Memory B cell (primary cell): ENCODE data around the gene ST6GALNAC3.

Experiments used
- ATAC-seq: fragments of 150-1000 bp; cut with Tn5 transposase; 2 replicates; pipeline ENCODE4 v1.10.0; 2021; ENCODE audit warnings: low read depth, mild to moderate bottlenecking, moderate library complexity
- DNase-seq, 2 donors: peaks; one replicate each; pipeline ENCODE4 v3.0.0; 2022; ENCODE audit warnings: low spot score in 2 of 2
- H3K27ac Mint-ChIP-seq: one replicate; pipeline ENCODE4 v1.8.0; 2022; ENCODE audit warnings: mild to moderate bottlenecking, moderate library complexity, mixed read lengths
- H3K27me3 Mint-ChIP-seq: one replicate; pipeline ENCODE4 v1.8.0; 2022; ENCODE audit warnings: mixed read lengths
- H3K36me3 Mint-ChIP-seq: one replicate; pipeline ENCODE4 v1.8.0; 2022; ENCODE audit warnings: mild to moderate bottlenecking, mixed read lengths
- H3K4me1 Mint-ChIP-seq: one replicate; pipeline ENCODE4 v1.8.0; 2022; ENCODE audit warnings: mixed read lengths
- H3K4me3 Mint-ChIP-seq: one replicate; pipeline ENCODE4 v1.8.0; 2022; ENCODE audit warnings: mild to moderate bottlenecking, moderate library complexity, mixed read lengths
- H3K9me3 Mint-ChIP-seq: one replicate; pipeline ENCODE4 v1.8.0; 2022; ENCODE audit warnings: mixed read lengths

The ST6GALNAC3 gene

GRCh38 chr1:76279101-76279748 lies 204.7 kb downstream of the ST6GALNAC3 start:
- no peak overlapping the region for H3K27ac Mint-ChIP-seq
- DNase-seq (no peak), ATAC-seq (no peak)
- H3K9me3 Mint-ChIP-seq: no peaks in the 10 kb centered on the region
- H3K4me3 Mint-ChIP-seq: no peak overlapping the region
- no peaks in the 10 kb centered on the region for H3K27me3 Mint-ChIP-seq
- peaks cover 2% of the 10 kb centered on the region for H3K36me3 Mint-ChIP-seq
- peaks cover 4% of the 10 kb centered on the region for H3K4me1 Mint-ChIP-seq

- Mint-ChIP-seq H3K27me3 (no peaks in the 10 kb centered on the region), H3K4me1 (peaks cover 6% of the 10 kb centered on the region), H3K36me3 (peaks cover 2% of the 10 kb centered on the region), H3K27ac (no peak overlapping the region), H3K9me3 (no peaks in the 10 kb centered on the region), H3K4me3 (no peak overlapping the region)
- DNase-seq (no peak), ATAC-seq (no peak)
Measured at GRCh38 chr1:76281306-76281705, 206.8 kb downstream of the ST6GALNAC3 start.

GRCh38 chr1:76284842-76285241 lies 210.3 kb downstream of the ST6GALNAC3 start:
- Mint-ChIP-seq H3K27me3 (no peaks in the 10 kb centered on the region), H3K27ac (no peak overlapping the region), H3K36me3 (peaks cover 2% of the 10 kb centered on the region), H3K4me1 (peaks cover 6% of the 10 kb centered on the region), H3K9me3 (no peaks in the 10 kb centered on the region), H3K4me3 (no peak overlapping the region)
- ATAC-seq (no peak), DNase-seq (no peak)

GRCh38 chr1:76285578-76286135 lies 211.1 kb downstream of the ST6GALNAC3 start:
- no peak overlapping the region for H3K4me3 Mint-ChIP-seq
- no peaks in the 10 kb centered on the region for H3K9me3 Mint-ChIP-seq
- no peak for ATAC-seq
- no peak overlapping the region for H3K27ac Mint-ChIP-seq
- DNase-seq: no peak
- H3K36me3 Mint-ChIP-seq: peaks cover 2% of the 10 kb centered on the region
- H3K27me3 Mint-ChIP-seq: peaks cover under 1% of the 10 kb centered on the region
- H3K4me1 Mint-ChIP-seq: peaks cover 5% of the 10 kb centered on the region

GRCh38 chr1:76287917-76288316 lies 213.4 kb downstream of the ST6GALNAC3 start:
- ATAC-seq: no peak
- Mint-ChIP-seq H3K27ac (no peak overlapping the region), H3K4me1 (peaks cover 7% of the 10 kb centered on the region), H3K27me3 (peaks cover 3% of the 10 kb centered on the region), H3K4me3 (no peak overlapping the region), H3K36me3 (peaks cover 2% of the 10 kb centered on the region), H3K9me3 (no peaks in the 10 kb centered on the region)
- DNase-seq: no peak

GRCh38 chr1:76288758-76289483 lies 214.4 kb downstream of the ST6GALNAC3 start:
- no peaks in the 10 kb centered on the region for H3K9me3 Mint-ChIP-seq
- no peak for ATAC-seq
- H3K4me3 Mint-ChIP-seq: no peak overlapping the region
- DNase-seq: no peak
- no peak overlapping the region for H3K27ac Mint-ChIP-seq
- H3K4me1 Mint-ChIP-seq: peaks cover 12% of the 10 kb centered on the region
- no peaks in the 10 kb centered on the region for H3K36me3 Mint-ChIP-seq
- H3K27me3 Mint-ChIP-seq: peaks cover 3% of the 10 kb centered on the region

- no peak overlapping the region for H3K27ac Mint-ChIP-seq
- no peak for ATAC-seq
- peaks cover 17% of the 10 kb centered on the region for H3K4me1 Mint-ChIP-seq
- H3K27me3 Mint-ChIP-seq: peaks cover 3% of the 10 kb centered on the region
- no peaks in the 10 kb centered on the region for H3K36me3 Mint-ChIP-seq
- no peak overlapping the region for H3K4me3 Mint-ChIP-seq
- DNase-seq: no peak
- H3K9me3 Mint-ChIP-seq: no peaks in the 10 kb centered on the region
Measured at GRCh38 chr1:76289692-76290091, 215.1 kb downstream of the ST6GALNAC3 start.

- Mint-ChIP-seq H3K36me3 (no peaks in the 10 kb centered on the region), H3K4me1 (peaks cover 20% of the 10 kb centered on the region), H3K4me3 (no peak overlapping the region), H3K9me3 (no peaks in the 10 kb centered on the region), H3K27ac (no peak overlapping the region), H3K27me3 (peaks cover 3% of the 10 kb centered on the region)
- ATAC-seq (no peak), DNase-seq (no peak)
Measured at GRCh38 chr1:76290271-76290670, 215.7 kb downstream of the ST6GALNAC3 start.

GRCh38 chr1:76291191-76291590 lies 216.6 kb downstream of the ST6GALNAC3 start:
- ATAC-seq (no peak), DNase-seq (no peak)
- H3K4me1 Mint-ChIP-seq: peaks cover 17% of the 10 kb centered on the region
- no peaks in the 10 kb centered on the region for H3K36me3 Mint-ChIP-seq
- H3K9me3 Mint-ChIP-seq: no peaks in the 10 kb centered on the region
- H3K27me3 Mint-ChIP-seq: peaks cover 3% of the 10 kb centered on the region
- no peak overlapping the region for H3K27ac Mint-ChIP-seq
- H3K4me3 Mint-ChIP-seq: no peak overlapping the region

GRCh38 chr1:76291737-76292136 lies 217.2 kb downstream of the ST6GALNAC3 start:
- ATAC-seq (no peak), DNase-seq (no peak)
- no peaks in the 10 kb centered on the region for H3K36me3 Mint-ChIP-seq
- H3K9me3 Mint-ChIP-seq: no peaks in the 10 kb centered on the region
- H3K27me3 Mint-ChIP-seq: peaks cover 3% of the 10 kb centered on the region
- H3K4me3 Mint-ChIP-seq: no peak overlapping the region
- peaks cover 17% of the 10 kb centered on the region for H3K4me1 Mint-ChIP-seq
- no peak overlapping the region for H3K27ac Mint-ChIP-seq

GRCh38 chr1:76292418-76293184 lies 218.1 kb downstream of the ST6GALNAC3 start:
- no peak for ATAC-seq
- Mint-ChIP-seq H3K4me3 (no peak overlapping the region), H3K4me1 (peaks cover 17% of the 10 kb centered on the region), H3K9me3 (no peaks in the 10 kb centered on the region), H3K36me3 (no peaks in the 10 kb centered on the region), H3K27me3 (peaks cover 3% of the 10 kb centered on the region), H3K27ac (peak overlapping the region; percentile 70)
- no peak for DNase-seq

- DNase-seq (no peak), ATAC-seq (no peak)
- Mint-ChIP-seq H3K4me1 (peaks cover 17% of the 10 kb centered on the region), H3K4me3 (no peak overlapping the region), H3K36me3 (no peaks in the 10 kb centered on the region), H3K9me3 (no peaks in the 10 kb centered on the region), H3K27me3 (peaks cover 3% of the 10 kb centered on the region), H3K27ac (peak overlapping the region; percentile 70)
Measured at GRCh38 chr1:76293831-76294230, 219.3 kb downstream of the ST6GALNAC3 start.

GRCh38 chr1:76294482-76295194 lies 220.1 kb downstream of the ST6GALNAC3 start:
- peak overlapping the region; percentile 70 for H3K27ac Mint-ChIP-seq
- no peaks in the 10 kb centered on the region for H3K36me3 Mint-ChIP-seq
- DNase-seq: no peak
- peak overlapping the region; percentile 55 for H3K4me3 Mint-ChIP-seq
- H3K4me1 Mint-ChIP-seq: peaks cover 17% of the 10 kb centered on the region
- H3K9me3 Mint-ChIP-seq: no peaks in the 10 kb centered on the region
- peak; percentile 83 for ATAC-seq
- H3K27me3 Mint-ChIP-seq: peaks cover 3% of the 10 kb centered on the region
